Lower leg skin (tissue), 4 donors: ENCODE data around the gene PKD1L1. TPM values are rescaled to one million over a fixed set of nuclear protein-coding genes. Genes with fewer than 3 reads are reported as not detected.

ENCODE experiments used
- DNase-seq, 2 donors: peaks; one replicate each; pipeline ENCODE4 v3.0.0-alpha.2; 2019; ENCODE audit warnings: low spot score in 2 of 2
- H3K4me3 ChIP-seq: fragments of 200-600 bp; sonication (generic); 2 replicates; pipeline ENCODE4 v1.5.1; 2017; ENCODE audit warnings: mild to moderate bottlenecking, low read depth; ENCODE audit not compliant: poor library complexity, severe bottlenecking
- POLR2A ChIP-seq, 2 donors: fragments of 450-650 bp; IDR thresholded peaks; one replicate each; pipeline ENCODE4 v1.6.1; 2016 to 2017; ENCODE audit warnings: antibody characterized with exemption in 2 of 2, mild to moderate bottlenecking in 1 of 2, moderate library complexity in 1 of 2
- WGBS, 2 donors: methylation state at CpG; one replicate each; pipeline ENCODE4 v1.1.5; 2018; 5-methylcytosine and 5-hydroxymethylcytosine counted together
- intact Hi-C: fragments of 100-400 bp; cut with DNase I; formaldehyde crosslinking; loops from one replicate; pipeline ENCODE4 v1.15.0; 2023; ENCODE audit warnings: low total_unique reads
- total RNA-seq, 4 donors: library from RNA; depleted of rRNA; stranded (reverse); fragments of >200 nt; gene quantifications; one replicate each; pipeline ENCODE4 v1.1.0, GENCODE V29; 2016
- TF ChIP-seq, protein P1 (sequence below), 3 donors: fragments of 450-650 bp; IDR thresholded peaks; one replicate each; pipeline ENCODE4 v1.5.1; 2016; ENCODE audit warnings: antibody characterized with exemption in 3 of 3, mild to moderate bottlenecking in 3 of 3, moderate library complexity in 2 of 3

Gene PKD1L1
- total RNA-seq, 4 donors from 2014 or later: 0.04 to 0.12 (median 0.07) TPM

DNA sequence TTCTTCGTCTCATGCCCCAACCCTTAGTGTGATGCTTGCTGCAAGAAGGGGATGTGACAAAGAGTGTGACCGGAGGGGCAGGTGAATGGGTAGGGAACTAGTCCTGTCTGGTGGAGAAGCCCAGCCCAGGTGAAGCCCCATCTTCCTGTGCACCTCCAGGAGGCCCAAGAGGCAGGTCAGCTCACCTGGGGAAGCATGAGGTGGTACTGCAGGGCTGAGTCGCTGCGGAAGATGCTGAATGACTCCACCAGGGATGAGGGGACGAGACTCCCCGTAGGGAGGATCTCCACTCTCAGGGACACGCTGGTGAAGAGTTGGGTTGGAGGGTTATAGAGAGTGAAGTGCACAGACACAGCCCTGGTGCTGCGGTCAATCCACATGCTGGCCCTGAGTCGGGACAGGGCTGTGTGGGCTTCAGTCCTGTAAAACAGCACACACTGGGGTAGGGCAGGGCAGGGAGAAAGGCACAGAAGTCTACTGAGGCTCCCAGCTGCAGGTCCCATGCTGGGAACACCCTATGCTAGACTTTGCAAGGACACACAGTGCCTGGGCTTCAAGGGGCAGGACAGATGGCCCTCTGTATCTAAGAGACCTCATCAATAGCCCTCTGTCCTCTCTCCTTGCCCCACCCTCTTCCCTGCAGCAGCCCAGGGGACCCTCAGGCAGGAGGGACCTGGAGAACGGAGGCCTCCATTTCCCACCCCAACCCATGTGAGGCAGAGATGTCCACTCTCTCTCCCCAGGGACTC, 136.5 kb downstream of the PKD1L1 start:
- TF ChIP-seq, protein P1, sequence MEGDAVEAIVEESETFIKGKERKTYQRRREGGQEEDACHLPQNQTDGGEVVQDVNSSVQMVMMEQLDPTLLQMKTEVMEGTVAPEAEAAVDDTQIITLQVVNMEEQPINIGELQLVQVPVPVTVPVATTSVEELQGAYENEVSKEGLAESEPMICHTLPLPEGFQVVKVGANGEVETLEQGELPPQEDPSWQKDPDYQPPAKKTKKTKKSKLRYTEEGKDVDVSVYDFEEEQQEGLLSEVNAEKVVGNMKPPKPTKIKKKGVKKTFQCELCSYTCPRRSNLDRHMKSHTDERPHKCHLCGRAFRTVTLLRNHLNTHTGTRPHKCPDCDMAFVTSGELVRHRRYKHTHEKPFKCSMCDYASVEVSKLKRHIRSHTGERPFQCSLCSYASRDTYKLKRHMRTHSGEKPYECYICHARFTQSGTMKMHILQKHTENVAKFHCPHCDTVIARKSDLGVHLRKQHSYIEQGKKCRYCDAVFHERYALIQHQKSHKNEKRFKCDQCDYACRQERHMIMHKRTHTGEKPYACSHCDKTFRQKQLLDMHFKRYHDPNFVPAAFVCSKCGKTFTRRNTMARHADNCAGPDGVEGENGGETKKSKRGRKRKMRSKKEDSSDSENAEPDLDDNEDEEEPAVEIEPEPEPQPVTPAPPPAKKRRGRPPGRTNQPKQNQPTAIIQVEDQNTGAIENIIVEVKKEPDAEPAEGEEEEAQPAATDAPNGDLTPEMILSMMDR (IDR thresholded peaks at IDR 0.05): no peak
- no peak for TF ChIP-seq POLR2A (IDR thresholded peaks at IDR 0.05)
- H3K4me3 ChIP-seq: no peak overlapping the region
- intact Hi-C loops: loop anchor here (10.0 kb wide), 1 partner anchor 367 kb away; no protein-coding TSS in a partner anchor
- DNase-seq: peak in 1 of 2 donors; percentile 68
- 89 to 90% methylated on average over 10 of the region's 10 CpGs for WGBS, 2 donors

DNA sequence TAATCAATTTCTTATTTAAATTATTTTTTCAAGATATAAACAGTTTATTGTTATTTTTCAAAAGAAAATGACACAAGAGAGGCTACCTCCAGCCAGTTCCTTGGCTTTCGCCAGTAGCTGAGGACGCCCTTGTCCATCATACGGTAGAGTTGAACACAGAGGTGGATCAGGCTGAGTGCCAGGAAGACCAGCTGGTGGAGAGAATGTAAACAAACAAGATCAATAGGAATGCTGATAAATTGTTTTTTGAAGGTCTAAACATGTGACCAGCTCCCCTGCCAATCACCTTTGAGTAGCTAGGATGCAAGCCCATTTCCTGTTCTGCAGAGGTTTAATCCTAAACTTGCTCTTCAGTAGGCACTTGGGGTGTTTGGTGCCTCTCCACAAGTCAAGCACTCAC, 138.9 kb downstream of the PKD1L1 start:
- peak in 1 of 2 donors; percentile 42 for DNase-seq
- intact Hi-C loops: no loop called here
- 95 to 98% methylated on average over 3 of the region's 3 CpGs for WGBS, 2 donors
- TF ChIP-seq POLR2A (IDR thresholded peaks at IDR 0.05): no peak
- TF ChIP-seq, protein P1 (IDR thresholded peaks at IDR 0.05): no peak
- no peak overlapping the region for H3K4me3 ChIP-seq

DNA sequence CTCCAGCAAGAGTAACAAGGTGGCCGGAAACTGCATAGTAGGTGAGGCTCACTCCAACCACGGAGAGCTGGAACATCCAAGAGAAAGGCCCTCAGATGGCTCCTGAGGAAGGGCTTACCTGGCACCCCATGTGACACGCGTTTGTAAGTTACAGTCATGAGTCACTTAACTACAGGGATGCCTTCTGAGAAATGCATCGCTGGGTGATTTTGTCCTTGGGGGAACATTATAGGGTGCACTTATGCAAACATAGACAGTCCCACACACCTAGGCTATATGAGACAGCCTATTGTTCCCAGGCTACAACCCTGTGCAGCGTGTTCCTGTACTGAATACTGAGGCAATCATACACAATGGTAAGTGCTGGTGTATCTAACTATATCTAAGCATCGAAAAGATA, 139.9 kb downstream of the PKD1L1 start:
- DNase-seq: peak in 1 of 2 donors; percentile 26
- no peak overlapping the region for H3K4me3 ChIP-seq
- 94 to 95% methylated on average over 7 of the region's 7 CpGs for WGBS, 2 donors
- TF ChIP-seq, protein P1 (IDR thresholded peaks at IDR 0.05): no peak
- TF ChIP-seq POLR2A (IDR thresholded peaks at IDR 0.05): no peak
- intact Hi-C loops: no loop called here

DNA sequence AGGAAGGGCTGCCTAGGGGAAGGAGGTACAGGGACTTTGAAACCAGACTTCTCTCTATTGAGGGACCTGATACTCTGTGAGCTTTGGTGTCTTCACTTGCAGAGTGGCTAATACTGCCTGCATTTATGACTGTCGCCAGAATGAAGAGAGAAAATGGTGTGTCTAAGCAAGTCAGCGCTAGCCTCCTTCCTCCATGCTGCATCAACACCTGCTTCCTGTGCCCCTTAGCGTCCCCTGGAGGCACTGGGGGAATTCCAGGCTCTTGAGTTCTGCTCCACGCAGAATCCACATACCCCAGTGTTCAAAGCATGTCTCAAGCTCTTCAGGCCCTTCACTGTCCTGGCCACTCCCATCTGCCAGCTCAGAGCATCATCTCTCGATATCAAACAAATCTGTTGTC, 140.5 kb downstream of the PKD1L1 start:
- 80 to 81% methylated on average over 5 of the region's 5 CpGs for WGBS, 2 donors
- TF ChIP-seq, protein P1 (IDR thresholded peaks at IDR 0.05): no peak
- TF ChIP-seq POLR2A (IDR thresholded peaks at IDR 0.05): no peak
- peak in 1 of 2 donors; percentile 71 for DNase-seq
- intact Hi-C loops: no loop called here
- no peak overlapping the region for H3K4me3 ChIP-seq

DNA sequence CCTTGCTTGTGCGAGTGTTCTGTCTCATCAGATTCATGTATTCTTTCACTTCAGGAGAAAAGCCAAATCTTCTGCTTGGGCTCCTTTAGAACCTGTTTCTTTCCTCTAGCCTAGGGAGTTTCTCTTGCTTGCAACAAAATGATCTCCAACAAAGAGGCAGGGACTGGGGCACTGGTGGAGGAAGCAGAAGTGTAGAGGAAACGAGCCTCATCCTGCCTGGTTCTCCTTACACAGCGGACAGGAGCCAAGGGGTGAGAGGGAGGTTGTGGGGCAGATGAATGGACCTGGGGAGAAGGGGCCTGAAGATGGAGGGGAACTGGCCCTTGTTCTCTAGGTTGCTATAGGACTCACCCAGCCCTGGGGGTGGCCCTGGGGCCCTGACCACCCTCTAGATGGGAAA, 141.1 kb downstream of the PKD1L1 start:
- no peak for DNase-seq
- no peak overlapping the region for H3K4me3 ChIP-seq
- WGBS, 2 donors: 43% methylated on average over 3 of the region's 3 CpGs
- no peak for TF ChIP-seq POLR2A (IDR thresholded peaks at IDR 0.05)
- TF ChIP-seq, protein P1 (IDR thresholded peaks at IDR 0.05): no peak
- intact Hi-C loops: no loop called here
